Osteocyte (in vitro differentiated cells): ENCODE measurements around the gene TRIM13. TPM values are rescaled to one million over a fixed set of nuclear protein-coding genes. Genes with fewer than 3 reads are reported as not detected.

Experiments used
- DNase-seq: peaks from one replicate; pipeline ENCODE4 v3.0.0; 2021; ENCODE audit warnings: mixed read lengths; ENCODE audit not compliant: unreplicated experiment; ENCODE audit errors: extremely low spot score
- H3K27ac Mint-ChIP-seq: one replicate; pipeline ENCODE4 v1.8.0; 2021; ENCODE audit warnings: mild to moderate bottlenecking, mixed read lengths; ENCODE audit not compliant: unreplicated experiment
- H3K27me3 Mint-ChIP-seq: one replicate; pipeline ENCODE4 v1.8.0; 2021; ENCODE audit warnings: mixed read lengths; ENCODE audit not compliant: unreplicated experiment
- H3K36me3 Mint-ChIP-seq: one replicate; pipeline ENCODE4 v1.8.0; 2021; ENCODE audit warnings: mixed read lengths; ENCODE audit not compliant: unreplicated experiment
- H3K4me1 Mint-ChIP-seq: one replicate; pipeline ENCODE4 v1.8.0; 2021; ENCODE audit warnings: mixed read lengths; ENCODE audit not compliant: unreplicated experiment
- H3K4me3 Mint-ChIP-seq: one replicate; pipeline ENCODE4 v1.8.0; 2021; ENCODE audit warnings: mild to moderate bottlenecking, moderate library complexity, mixed read lengths; ENCODE audit not compliant: unreplicated experiment
- H3K9me3 Mint-ChIP-seq: one replicate; pipeline ENCODE4 v1.8.0; 2021; ENCODE audit warnings: mixed read lengths; ENCODE audit not compliant: unreplicated experiment
- CTCF ChIP-seq: fragments of 200-600 bp; sonication (generic); IDR thresholded peaks from 2 replicates; pipeline ENCODE4 v1.5.0; 2021; ENCODE audit warnings: antibody characterized with exemption, mild to moderate bottlenecking, moderate library complexity
- total RNA-seq: library from RNA; stranded (reverse); gene quantifications from 2 replicates; pipeline ENCODE4 v1.2.1, GENCODE V29; 2021

TRIM13 gene
- total RNA-seq, 1 donor from 2014 or later, result 38.5 TPM

- Mint-ChIP-seq H3K36me3 (peaks cover 8% of the 10 kb centered on the region), H3K27ac (no peak overlapping the region), H3K4me1 (peaks cover 18% of the 10 kb centered on the region), H3K4me3 (no peak overlapping the region), H3K27me3 (no peaks in the 10 kb centered on the region), H3K9me3 (no peaks in the 10 kb centered on the region)
- no peak for TF ChIP-seq CTCF
- no peak for DNase-seq
These were observed 33.5 kb downstream of the TRIM13 start for GRCh38 chr13:50030315-50030714.

- H3K9me3 Mint-ChIP-seq, result no peaks in the 10 kb centered on the region
- no peak overlapping the region for H3K4me3 Mint-ChIP-seq
- peaks cover 6% of the 10 kb centered on the region for H3K36me3 Mint-ChIP-seq
- H3K27ac Mint-ChIP-seq, result peak overlapping the region; percentile 14
- no peaks in the 10 kb centered on the region for H3K27me3 Mint-ChIP-seq
- H3K4me1 Mint-ChIP-seq, result peaks cover 10% of the 10 kb centered on the region
- no peak for DNase-seq
- no peak for TF ChIP-seq CTCF
These were observed 36.9 kb downstream of the TRIM13 start for GRCh38 chr13:50033725-50034124.

- H3K4me3 Mint-ChIP-seq, result no peak overlapping the region
- no peak for TF ChIP-seq CTCF
- peaks cover 10% of the 10 kb centered on the region for H3K4me1 Mint-ChIP-seq
- H3K36me3 Mint-ChIP-seq, result peaks cover 9% of the 10 kb centered on the region
- no peak for DNase-seq
- H3K27me3 Mint-ChIP-seq, result no peaks in the 10 kb centered on the region
- no peak overlapping the region for H3K27ac Mint-ChIP-seq
- no peaks in the 10 kb centered on the region for H3K9me3 Mint-ChIP-seq
These were observed 40.9 kb downstream of the TRIM13 start for GRCh38 chr13:50037788-50038187.

GRCh38 chr13:50038266-50038665 lies 41.4 kb downstream of the TRIM13 start:
- no peaks in the 10 kb centered on the region for H3K27me3 Mint-ChIP-seq
- no peak overlapping the region for H3K4me3 Mint-ChIP-seq
- peaks cover 9% of the 10 kb centered on the region for H3K4me1 Mint-ChIP-seq
- no peak for DNase-seq
- TF ChIP-seq CTCF, result no peak
- peaks cover 13% of the 10 kb centered on the region for H3K36me3 Mint-ChIP-seq
- no peak overlapping the region for H3K27ac Mint-ChIP-seq
- H3K9me3 Mint-ChIP-seq, result no peaks in the 10 kb centered on the region

- Mint-ChIP-seq H3K4me3 (no peak overlapping the region), H3K9me3 (peaks cover 4% of the 10 kb centered on the region), H3K4me1 (peaks cover 18% of the 10 kb centered on the region), H3K27ac (no peak overlapping the region), H3K36me3 (peaks cover 23% of the 10 kb centered on the region), H3K27me3 (no peaks in the 10 kb centered on the region)
- no peak for TF ChIP-seq CTCF
- no peak for DNase-seq
These were observed 55.6 kb downstream of the TRIM13 start for GRCh38 chr13:50052478-50052877.
